IPS-18a (cell line): ENCODE results near the gene PPP1R12B.
A peak's percentile ranks its signal among the peaks of the same experiment; 100 is the strongest.

Source experiments
- H3K27ac ChIP-seq: one replicate; pipeline ENCODE4 v1.5.1; 2013; ENCODE audit warnings: low read length
- H3K27me3 ChIP-seq: one replicate; pipeline ENCODE4 v1.6.1; 2013; ENCODE audit warnings: mild to moderate bottlenecking, low read length; ENCODE audit not compliant: control insufficient read depth, insufficient read depth
- H3K36me3 ChIP-seq: one replicate; pipeline ENCODE4 v1.6.1; 2013; ENCODE audit warnings: low read depth, low read length; ENCODE audit not compliant: control insufficient read depth
- H3K4me1 ChIP-seq: one replicate; pipeline ENCODE4 v1.6.1; 2013; ENCODE audit warnings: low read depth, low read length; ENCODE audit not compliant: control insufficient read depth
- H3K4me3 ChIP-seq: one replicate; pipeline ENCODE4 v1.5.1; 2013; ENCODE audit warnings: low read length
- H3K9ac ChIP-seq: one replicate; pipeline ENCODE4 v1.6.1; 2013; ENCODE audit warnings: mild to moderate bottlenecking, low read length, moderate library complexity
- H3K9me3 ChIP-seq: one replicate; pipeline ENCODE4 v1.6.1; 2013; ENCODE audit warnings: low read depth, low read length; ENCODE audit not compliant: control insufficient read depth

The PPP1R12B gene

DNA sequence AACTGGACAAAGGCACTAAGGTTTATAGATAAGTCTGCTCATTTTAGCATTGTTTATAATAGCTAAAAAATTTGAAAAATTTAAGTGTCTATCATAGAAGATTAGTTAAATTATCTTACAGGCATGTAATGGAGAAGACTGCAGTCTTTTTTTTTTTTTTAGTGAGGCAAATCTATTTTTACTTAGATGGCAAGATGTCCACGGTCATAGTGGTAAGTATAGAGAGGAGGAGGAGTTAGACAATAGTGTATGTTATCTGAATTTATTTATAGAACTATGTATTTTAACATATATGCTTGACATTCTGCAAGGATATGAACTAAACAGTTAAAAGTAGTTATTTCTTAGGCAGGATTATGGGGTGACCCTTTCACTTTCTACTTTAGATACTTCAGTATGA, 212.7 kb downstream of the PPP1R12B start:
- no peaks in the 10 kb centered on the region for H3K36me3 ChIP-seq
- H3K27ac ChIP-seq = no peak overlapping the region
- H3K27me3 ChIP-seq = no peaks in the 10 kb centered on the region
- no peaks in the 10 kb centered on the region for H3K9me3 ChIP-seq
- H3K4me3 ChIP-seq = no peak overlapping the region
- no peak overlapping the region for H3K9ac ChIP-seq
- H3K4me1 ChIP-seq = peaks cover 24% of the 10 kb centered on the region

GRCh38 chr1:202561726-202562443, 213.4 kb downstream of the PPP1R12B start:
- no peak overlapping the region for H3K9ac ChIP-seq
- H3K4me3 ChIP-seq = no peak overlapping the region
- no peak overlapping the region for H3K27ac ChIP-seq
- H3K9me3 ChIP-seq = no peaks in the 10 kb centered on the region
- H3K4me1 ChIP-seq = peaks cover 30% of the 10 kb centered on the region
- H3K36me3 ChIP-seq = no peaks in the 10 kb centered on the region
- no peaks in the 10 kb centered on the region for H3K27me3 ChIP-seq

DNA sequence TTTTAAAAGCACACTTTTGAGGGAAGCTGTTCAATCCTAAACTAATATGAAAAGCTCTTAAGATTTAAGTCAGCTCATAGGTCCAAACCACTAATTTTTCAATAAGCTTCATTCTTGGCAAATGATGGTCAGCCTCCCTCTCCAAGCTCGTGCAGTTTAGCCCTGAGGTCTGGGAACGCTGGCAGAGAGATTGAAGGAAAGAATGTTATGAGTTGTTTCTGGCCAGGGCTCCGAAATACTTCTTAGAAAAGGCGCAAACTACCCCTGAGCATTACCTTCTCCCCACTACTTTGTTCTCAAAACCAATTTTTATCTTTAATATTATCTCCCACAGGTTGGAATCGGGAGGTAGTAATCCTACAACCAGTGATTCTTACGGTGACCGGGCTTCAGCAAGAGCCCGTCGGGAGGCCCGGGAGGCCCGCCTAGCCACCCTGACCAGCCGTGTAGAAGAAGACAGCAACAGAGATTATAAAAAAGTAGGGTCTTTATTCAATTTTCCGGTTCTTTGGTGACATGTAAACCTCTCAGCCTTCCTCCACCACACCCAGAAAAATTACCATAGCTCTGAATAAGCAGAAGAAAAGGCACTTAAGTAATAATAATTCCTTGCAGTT, 214.1 kb downstream of the PPP1R12B start:
- Histone ChIP-seq H3K27ac (no peak overlapping the region), H3K9me3 (no peaks in the 10 kb centered on the region), H3K9ac (no peak overlapping the region), H3K27me3 (no peaks in the 10 kb centered on the region), H3K4me3 (no peak overlapping the region), H3K4me1 (peaks cover 37% of the 10 kb centered on the region), H3K36me3 (no peaks in the 10 kb centered on the region)

DNA sequence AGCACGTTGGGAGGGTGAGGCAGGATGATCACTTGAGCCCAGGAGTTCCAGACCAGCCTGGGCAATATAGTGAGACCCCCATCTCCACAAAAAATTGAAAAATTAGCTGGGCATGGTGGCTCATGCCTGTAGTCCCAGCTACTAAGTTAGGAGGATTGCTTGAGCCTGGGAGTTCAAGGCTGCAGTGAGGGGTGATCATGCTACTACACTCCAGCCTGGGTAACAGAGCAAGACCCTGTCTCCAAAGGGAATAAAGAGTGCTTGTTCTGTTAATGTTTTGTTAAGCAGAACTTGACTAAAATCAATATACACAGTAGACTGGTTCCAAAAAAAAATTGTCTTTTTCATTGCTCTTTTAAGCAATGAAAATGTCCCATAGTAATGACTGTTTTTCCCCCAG, 215.3 kb downstream of the PPP1R12B start:
- Histone ChIP-seq H3K4me1 (peaks cover 50% of the 10 kb centered on the region), H3K27ac (no peak overlapping the region), H3K4me3 (no peak overlapping the region)

GRCh38 chr1:202564958-202565495, 216.5 kb downstream of the PPP1R12B start:
- H3K9me3 ChIP-seq = no peaks in the 10 kb centered on the region
- no peak overlapping the region for H3K4me3 ChIP-seq
- no peaks in the 10 kb centered on the region for H3K36me3 ChIP-seq
- H3K9ac ChIP-seq = no peak overlapping the region
- H3K27ac ChIP-seq = no peak overlapping the region
- no peaks in the 10 kb centered on the region for H3K27me3 ChIP-seq
- peaks cover 55% of the 10 kb centered on the region for H3K4me1 ChIP-seq

More for the DNA sequence above, 215.3 kb downstream of the PPP1R12B start:
- no peaks in the 10 kb centered on the region for H3K36me3 ChIP-seq
- H3K9me3 ChIP-seq = no peaks in the 10 kb centered on the region
- no peak overlapping the region for H3K9ac ChIP-seq
- no peaks in the 10 kb centered on the region for H3K27me3 ChIP-seq

- Histone ChIP-seq H3K27me3 (no peaks in the 10 kb centered on the region), H3K4me3 (no peak overlapping the region), H3K4me1 (peaks cover 51% of the 10 kb centered on the region), H3K36me3 (no peaks in the 10 kb centered on the region), H3K9ac (no peak overlapping the region), H3K9me3 (no peaks in the 10 kb centered on the region), H3K27ac (no peak overlapping the region)
Measured at GRCh38 chr1:202565890-202566602, 217.5 kb downstream of the PPP1R12B start.

DNA sequence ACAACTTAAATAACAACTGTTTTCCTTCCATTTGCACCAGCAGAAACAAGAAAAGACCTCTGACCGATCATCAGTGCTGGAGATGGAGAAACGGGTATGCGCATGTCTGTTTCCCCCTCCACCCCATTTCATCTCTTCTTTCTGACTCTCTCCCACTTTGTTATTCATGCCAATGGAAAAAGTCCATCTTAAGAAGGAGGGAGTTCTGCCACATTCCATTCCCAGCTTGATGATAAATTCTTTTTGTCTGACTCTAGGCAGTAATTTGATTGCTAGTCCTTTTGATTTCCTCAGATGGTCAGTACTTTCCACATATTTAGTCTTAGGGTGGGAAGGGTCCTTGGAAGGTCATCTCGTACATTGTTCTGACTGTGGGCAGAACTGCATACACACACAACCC, 219.2 kb downstream of the PPP1R12B start:
- no peaks in the 10 kb centered on the region for H3K27me3 ChIP-seq
- peak overlapping the region; percentile 25 for H3K27ac ChIP-seq
- H3K9ac ChIP-seq = no peak overlapping the region
- H3K4me3 ChIP-seq = peak overlapping the region; percentile 42
- peaks cover 43% of the 10 kb centered on the region for H3K4me1 ChIP-seq
- H3K36me3 ChIP-seq = no peaks in the 10 kb centered on the region
- no peaks in the 10 kb centered on the region for H3K9me3 ChIP-seq

DNA sequence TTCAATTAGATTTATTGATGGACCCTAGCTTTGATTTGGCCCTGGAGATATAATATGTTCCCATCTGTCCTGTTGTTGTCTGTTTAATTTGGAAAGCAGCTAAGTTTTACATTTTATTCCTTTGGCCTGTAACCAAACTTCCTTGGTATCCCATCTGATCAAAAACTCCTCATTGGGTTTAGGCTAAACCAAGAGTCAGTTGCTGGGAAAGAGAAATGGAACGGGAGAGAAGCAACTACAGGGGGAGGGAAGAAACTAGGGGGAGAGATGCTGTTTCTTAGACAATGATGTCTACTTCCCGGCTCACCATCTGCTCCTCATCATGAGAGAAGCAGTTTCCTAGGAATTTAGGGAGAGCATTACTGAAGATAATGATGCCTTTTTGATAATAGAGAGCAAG, 219.9 kb downstream of the PPP1R12B start:
- Histone ChIP-seq H3K9ac (no peak overlapping the region), H3K27ac (peak overlapping the region; percentile 43), H3K4me3 (peak overlapping the region; percentile 42)

DNA sequence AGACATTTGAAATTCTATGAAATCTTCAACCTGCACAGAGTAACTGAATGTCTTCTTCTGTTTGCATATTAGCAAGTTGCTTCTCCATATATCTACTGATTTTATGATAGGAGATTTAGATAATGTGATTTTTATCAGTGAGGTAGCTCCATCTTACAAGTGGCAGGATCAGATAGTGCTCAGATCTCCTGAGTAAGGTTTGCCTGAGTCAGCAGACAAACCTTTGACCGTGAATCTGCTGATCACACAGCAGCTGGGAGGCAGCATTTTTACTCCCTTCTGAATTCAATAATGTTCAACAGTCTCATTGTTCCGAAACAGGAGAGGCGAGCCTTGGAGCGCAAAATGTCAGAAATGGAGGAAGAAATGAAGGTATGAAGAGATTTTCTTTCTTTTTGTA, 220.3 kb downstream of the PPP1R12B start:
- no peak overlapping the region for H3K9ac ChIP-seq
- H3K4me1 ChIP-seq = peaks cover 43% of the 10 kb centered on the region
- H3K27ac ChIP-seq = peak overlapping the region; percentile 43
- H3K27me3 ChIP-seq = no peaks in the 10 kb centered on the region
- no peak overlapping the region for H3K4me3 ChIP-seq
- no peaks in the 10 kb centered on the region for H3K36me3 ChIP-seq
- H3K9me3 ChIP-seq = no peaks in the 10 kb centered on the region

More for the DNA sequence above, 219.9 kb downstream of the PPP1R12B start:
- no peaks in the 10 kb centered on the region for H3K9me3 ChIP-seq
- H3K4me1 ChIP-seq = peaks cover 43% of the 10 kb centered on the region
- no peaks in the 10 kb centered on the region for H3K27me3 ChIP-seq
- no peaks in the 10 kb centered on the region for H3K36me3 ChIP-seq

GRCh38 chr1:202569393-202570322, 221.2 kb downstream of the PPP1R12B start:
- Histone ChIP-seq H3K27me3 (no peaks in the 10 kb centered on the region), H3K9ac (no peak overlapping the region), H3K27ac (no peak overlapping the region), H3K36me3 (no peaks in the 10 kb centered on the region), H3K9me3 (no peaks in the 10 kb centered on the region), H3K4me1 (peaks cover 43% of the 10 kb centered on the region), H3K4me3 (no peak overlapping the region)
